SKM-1 treated with dmso at 0.1 percent for 144 hours (cell line): Measurements from ENCODE around the gene CORO2B.
A peak's percentile ranks its signal among the peaks of the same experiment; 100 is the strongest.

Source experiments
- DNase-seq: peaks from one replicate; lab custom pipeline; 2025; ENCODE audit not compliant: unreplicated experiment; lab: John Stamatoyannopoulos, UW

The CORO2B gene

DNA sequence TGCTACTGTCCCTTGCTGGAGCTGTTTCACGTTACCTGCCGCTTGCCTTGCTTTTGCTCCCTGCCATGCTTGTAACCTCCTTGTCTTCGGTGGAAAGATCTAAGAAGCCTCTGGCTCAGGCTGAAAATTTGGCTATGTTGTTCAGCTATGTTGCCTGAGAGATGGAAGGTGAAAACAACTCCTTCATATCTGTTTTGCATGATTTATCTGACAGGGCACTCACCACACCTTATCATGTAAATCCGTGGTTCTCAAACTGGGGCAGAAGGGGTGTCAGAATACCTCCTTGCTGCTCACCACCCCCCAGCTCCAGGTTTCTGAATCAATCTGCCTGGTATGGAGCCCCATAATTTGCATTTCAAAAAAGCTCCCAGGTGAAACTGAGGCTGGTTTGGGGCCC lies 6.5 kb upstream of the CORO2B start:
- DNase-seq, result no peak

DNA sequence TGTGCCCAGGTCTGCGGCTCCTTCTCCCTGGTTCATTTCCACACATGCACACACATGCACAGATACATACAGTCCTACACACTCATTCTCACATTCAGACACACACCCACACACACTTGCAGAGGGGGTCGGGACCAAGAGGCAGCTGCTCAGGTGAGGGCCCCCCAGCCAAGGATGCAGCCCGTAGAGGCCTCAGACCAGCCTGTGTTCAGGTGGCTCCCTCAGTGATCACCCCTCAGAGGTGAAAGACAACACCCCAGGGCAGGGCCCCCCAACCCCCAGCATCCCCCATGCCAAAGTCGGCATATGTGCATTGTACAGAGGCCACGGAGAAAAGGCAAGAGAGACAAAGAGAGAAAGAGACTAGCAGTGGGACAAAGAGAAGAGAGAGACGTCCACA lies 5.9 kb upstream of the CORO2B start:
- DNase-seq, result no peak

DNA sequence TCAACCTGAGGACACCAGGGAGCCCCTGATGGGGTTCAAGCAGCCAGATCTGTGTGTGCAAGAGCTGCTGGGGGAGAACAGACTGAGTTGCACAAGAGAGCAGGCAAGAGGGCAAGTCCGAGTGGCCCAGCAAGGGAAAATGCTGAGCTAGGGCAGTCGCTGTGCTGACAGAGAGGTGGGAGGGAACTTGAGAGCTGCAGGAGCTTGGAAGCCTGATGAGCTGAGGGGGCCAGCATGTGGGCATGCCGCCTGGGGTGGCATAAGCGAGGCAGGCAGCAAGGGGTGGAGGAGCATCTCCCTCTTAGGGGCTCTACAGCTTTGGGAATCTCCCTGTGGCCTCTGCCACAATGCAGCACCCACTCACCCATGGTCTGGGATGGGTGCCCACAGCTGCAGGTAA lies 4.7 kb upstream of the CORO2B start:
- DNase-seq, result no peak

DNA sequence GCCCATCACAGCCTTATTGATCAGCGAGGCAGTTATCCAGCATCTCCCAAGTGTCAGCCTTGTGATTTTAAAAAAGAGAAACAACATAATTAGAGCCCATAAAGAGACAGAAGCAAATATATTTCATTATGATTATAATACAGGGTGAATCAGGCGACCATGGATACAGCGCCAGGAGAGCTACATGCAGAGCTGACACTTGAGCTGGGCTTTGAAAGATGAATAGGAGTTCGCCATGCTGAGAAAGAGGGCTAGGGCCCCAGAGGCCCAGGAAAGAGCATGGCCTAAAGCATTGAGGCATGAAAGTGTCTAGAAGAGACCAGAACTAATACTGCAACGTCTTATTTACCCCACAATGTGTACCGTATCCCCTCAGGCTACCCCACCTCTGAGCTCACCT lies 4.2 kb upstream of the CORO2B start:
- no peak for DNase-seq

DNA sequence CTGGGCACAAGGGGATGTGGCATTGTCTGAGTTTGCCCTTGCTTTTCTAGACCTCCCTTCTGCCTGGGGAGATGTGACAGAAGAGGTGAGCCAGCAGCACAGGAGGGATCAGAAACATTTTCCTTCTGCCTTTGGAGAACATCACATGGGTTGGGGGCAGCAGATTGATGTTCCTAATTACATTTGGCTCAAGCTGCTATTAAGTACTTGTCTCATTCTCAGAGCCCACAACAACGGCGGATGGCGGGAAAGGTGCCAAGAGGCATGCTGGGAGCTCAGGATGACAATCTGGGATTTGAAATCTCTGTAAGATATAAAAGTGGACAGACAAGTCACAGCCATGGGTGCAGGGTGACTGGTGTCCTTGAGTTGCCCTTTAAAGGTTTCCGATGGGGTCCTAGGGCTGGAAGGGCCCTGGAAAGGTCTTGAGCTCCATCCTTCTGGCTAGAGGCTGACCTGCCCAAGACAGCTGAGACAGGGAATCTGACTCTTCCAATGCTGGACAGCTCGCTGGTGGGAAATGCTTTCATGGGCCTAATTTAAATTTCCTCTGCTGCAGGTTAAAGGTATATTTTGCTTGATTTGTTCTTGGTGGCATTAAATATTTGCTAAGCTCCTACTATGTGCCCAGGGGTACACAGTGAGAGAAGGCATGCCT lies 2.4 kb upstream of the CORO2B start:
- DNase-seq, result no peak

DNA sequence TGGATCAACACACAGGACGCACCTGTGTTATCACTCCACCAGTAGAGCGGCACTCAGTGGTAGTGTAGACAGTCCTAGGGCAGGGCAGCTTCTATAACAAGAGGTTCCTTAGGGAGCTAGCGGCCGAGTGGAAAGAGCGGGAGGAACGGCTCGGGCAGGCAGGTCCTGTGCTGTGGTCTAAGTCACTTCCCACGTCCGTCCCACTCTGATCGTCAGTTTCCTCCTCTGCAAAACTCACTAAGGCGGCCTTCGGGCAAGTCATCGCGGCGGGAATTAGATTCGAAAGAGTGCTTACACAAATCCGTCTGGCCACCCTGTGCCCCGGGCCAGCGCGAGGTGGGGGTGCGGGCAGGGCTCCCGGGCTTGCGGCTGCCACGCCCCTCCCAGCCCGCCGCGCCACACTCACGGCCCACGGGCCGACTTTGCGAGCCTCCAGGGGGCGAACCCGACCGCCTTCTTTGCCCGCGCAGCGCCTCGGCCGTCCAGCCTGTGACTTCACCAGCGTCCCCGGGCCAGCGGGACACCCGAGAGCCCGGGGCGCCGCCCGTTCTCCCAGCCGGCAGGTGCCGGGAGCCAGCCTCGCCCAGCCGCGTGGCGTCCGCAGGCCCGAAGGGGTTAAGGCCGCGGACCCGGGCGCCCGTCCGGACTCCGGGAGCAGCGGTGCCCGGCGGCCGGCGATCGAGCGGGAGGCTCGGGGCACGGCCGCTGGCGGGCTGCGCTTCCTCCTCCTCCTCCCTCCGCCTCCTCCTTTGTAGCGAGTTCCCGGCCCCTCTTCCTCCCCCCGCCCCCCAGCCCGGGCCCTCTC lies 416 bp upstream of the CORO2B start:
- peak; percentile 28 for DNase-seq

DNA sequence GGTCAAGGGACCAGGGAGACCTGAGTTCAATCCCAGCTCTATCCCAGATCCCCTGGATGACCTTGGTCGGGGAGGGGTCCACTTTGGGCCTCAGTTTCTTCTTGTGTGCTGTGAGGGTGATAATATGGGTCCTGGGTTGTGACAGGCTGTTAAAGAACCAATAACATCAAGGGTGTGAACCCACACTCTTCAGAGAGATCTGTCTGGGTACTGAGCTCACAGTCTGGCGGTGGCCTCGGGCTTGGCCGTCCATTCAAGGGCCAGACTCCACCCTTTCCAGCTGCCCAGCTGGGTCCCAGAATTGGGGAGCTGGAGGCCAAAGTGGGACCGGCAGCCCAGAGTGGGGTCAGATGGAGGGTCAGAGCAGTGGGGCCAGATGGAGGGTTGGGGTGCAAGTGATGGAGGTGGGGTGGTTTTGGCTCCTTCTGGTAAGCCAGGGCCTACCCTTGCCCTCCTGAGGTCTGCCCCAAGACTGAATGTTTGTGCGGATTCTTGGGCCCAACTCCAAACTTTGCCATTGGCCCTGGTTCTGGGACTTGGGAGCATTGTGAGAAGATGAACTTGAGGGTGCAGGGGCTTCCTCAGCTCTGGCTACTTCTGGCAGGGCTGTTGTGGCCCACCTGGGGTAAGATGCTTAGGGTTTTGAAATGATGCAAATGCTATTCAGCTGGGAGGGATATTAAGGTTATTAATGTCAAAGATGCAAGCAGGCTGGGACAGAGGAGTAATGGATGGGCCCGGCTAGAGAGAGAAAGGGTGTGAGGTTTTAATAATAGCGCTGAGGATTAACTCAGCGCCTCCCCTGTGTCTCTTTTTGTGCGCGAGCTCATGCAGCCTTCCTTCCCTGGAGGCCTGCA lies 1.5 kb downstream of the CORO2B start:
- no peak for DNase-seq

DNA sequence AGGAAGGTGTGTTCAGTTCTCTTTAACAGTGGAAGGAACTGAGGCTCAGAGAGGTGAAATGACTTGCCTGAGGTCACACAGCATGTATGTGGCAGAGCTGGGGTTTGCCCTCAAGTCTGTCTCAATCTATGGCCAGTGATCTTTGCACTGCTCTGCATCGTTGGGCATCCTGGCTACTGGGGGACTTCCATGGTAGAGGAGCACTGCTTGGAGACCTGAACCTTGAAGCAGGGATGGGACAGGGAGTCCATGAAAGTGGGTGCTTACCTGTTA lies 2.0 kb downstream of the CORO2B start:
- DNase-seq, result no peak

DNA sequence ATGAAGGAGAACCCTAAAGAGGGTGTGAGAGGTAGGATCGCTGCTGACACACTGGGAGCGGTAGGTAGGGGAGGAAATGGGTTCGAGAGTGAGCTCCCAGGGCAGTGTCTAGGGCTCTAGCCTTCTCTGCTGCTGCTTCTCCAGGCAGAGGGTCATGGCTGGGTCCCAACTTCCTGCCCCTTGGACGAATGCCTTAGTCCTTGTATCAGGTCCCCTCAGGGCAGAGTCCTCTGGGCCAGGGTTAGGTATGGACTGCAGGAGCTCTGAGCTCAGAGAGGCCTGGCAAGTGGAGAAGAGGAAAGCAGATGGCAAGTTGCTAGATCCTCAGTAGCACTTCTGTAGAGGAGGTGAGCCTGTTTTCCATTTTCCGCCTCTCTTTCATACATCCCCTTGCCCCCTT lies 2.9 kb downstream of the CORO2B start:
- DNase-seq, result no peak

DNA sequence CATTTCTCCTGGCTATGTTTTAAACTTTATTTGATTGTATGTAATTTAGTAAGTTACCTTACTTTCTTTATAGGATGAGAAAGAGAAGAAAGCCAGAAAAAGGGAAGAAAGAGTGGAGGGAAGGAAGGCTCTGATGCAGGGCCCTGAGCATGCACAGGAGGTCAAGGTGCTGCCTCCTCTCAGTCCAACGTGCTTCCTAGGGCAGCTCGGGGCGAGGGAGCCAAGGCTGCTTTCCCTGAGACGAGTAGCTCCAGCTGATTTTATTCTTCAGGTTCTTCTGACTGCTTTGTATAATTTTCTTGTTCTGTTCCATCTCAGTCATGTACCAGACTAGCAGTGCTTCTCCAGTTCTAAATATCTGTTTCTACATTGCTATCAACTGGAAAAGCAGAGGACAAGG lies 3.4 kb downstream of the CORO2B start:
- no peak for DNase-seq

DNA sequence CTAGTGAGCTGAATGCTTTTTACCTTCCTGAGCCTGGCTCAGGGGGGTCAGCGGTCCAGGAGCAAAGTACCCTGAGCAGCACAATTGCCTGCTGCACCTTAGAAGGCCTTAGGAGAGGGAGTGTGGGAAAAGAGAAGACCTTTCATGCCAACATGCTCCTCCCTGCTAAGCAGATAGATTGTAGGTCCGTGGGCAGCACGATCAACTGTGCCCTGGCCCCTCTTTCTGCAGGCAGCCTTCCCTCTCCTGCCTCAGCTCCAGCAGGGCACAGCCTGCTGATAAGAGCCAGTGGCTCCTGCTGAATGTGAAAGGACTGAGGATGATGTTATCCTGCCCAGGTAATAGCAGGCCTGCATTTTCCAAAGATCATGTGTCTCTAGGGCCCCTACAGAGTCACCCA lies 4.1 kb downstream of the CORO2B start:
- no peak for DNase-seq

DNA sequence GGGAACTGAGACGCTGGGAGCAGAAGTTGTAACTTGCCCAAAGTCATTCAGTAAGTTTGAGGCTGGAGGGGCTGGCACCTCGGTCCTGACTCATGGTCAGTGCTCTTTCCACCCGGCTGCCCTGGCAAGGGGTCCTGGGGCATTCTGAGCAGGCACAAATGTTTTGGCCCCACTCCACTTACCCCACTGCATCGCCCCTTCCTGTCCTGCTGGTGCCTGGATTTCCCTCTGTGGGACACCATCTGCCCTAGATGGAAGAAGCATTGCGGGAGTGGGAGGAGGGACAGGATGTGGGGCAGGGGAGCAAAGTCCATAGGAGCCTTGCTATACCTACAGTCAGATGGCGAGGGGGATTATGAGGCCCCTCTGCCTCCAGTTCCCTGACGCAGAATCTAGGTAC lies 4.5 kb downstream of the CORO2B start:
- no peak for DNase-seq

DNA sequence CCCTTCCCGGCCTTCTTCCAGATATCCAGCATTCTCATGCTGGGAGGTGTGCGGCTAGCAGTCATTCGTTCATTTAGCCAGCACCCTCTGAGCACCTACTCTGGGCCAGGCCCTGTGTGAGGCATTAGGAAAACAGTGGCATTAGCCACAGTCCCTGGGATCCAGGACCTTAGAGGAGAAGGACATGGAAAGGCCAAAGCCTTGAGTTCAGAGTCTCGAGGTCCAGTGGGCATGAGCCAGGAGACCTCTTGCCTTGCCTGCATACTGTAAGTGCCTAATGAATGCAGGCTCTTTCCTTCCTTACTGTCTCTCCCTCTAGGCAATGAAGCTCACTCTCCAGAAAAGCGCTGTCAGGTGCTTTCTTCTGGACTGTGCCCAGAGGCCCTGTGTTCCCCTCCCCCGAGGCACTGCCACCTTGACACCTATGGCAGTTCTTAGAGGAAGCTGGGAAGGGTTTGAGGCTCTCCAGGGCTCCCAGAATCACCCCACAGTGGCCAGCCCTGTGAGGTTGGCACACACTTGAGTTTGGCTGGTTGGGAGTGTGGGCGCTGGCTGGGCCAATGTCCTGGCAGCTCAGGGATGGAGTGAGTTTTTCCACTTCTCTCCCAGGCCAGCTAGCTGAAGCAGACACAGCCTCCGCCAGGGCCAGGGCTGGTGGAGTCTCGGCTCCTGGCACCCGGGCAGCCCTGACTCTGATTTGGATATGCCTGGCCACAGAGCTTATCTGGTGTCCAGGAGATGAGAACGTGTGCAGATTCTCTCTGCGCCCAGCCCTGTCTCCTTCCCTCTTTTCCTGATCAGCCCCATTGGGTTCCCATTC lies 5.4 kb downstream of the CORO2B start:
- DNase-seq, result no peak

DNA sequence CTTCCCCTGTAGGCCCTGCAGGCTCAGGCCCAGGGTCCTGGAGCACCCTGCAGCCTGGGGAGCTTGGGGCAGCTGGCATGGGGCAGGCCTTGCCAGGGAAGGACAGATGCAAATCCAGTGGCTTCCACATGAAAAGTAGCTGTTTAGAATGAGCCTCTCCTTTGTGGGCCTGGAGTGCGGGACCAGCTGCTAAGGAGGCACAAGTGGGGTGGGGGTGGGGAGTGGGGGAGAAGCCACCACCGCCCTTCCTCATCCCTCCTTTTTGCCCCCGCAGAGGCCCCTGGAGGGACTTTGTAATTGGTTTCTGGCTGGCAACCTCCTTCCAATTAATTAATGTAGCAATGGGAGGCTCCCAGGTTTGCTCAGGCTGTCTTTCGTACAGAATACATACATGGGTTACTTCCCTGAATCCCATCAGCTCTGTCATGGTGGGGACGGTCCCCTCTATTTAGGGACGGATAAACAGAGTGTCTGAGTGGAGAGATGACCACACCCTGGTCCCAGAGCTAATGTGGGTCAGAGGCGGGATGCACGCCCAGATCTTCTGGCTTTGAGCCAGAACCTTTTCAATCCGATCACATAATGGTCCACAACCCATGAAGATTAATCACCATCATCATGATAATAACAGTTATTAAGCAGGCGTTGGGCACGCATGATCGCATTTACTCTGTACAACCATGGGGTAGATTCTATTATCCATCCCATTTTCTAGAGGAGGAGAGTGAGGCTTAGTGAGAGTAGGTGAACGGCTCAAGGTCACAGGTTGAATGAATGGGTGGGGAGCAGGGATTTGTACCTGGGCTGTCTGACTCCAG lies 6.2 kb downstream of the CORO2B start:
- no peak for DNase-seq

DNA sequence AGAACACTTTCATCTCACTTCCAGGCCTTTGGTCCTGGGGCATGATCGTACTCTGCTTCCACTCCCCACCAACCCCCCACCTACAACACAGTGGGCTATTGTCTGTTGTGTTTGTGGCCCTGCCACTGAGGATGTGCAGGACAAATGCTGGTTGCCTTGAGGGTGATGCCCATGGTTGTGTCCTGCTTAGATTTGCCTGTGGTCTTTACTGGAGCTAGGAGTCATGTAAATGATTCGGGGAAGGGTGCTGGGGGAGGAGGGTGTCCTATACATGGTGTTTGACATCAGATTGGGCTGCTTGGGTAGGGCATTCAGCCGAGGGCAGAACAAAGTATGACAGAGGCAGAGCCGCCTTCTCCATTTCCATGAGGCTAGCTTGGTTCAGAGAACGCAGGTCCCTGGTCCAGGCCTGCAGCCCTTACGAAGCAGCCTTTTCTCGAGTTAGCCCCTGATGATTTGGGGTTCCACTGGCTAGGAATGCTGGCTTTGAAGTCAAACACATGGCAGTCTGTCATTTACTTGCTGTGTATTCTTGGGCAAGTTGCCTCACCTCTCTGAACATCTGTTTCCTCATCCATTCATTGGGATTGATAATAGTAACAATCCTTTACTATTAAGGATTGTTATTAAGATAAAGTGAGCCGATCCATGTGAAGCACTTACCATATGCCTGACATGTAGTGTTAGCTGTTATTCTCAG lies 6.9 kb downstream of the CORO2B start:
- DNase-seq, result no peak

DNA sequence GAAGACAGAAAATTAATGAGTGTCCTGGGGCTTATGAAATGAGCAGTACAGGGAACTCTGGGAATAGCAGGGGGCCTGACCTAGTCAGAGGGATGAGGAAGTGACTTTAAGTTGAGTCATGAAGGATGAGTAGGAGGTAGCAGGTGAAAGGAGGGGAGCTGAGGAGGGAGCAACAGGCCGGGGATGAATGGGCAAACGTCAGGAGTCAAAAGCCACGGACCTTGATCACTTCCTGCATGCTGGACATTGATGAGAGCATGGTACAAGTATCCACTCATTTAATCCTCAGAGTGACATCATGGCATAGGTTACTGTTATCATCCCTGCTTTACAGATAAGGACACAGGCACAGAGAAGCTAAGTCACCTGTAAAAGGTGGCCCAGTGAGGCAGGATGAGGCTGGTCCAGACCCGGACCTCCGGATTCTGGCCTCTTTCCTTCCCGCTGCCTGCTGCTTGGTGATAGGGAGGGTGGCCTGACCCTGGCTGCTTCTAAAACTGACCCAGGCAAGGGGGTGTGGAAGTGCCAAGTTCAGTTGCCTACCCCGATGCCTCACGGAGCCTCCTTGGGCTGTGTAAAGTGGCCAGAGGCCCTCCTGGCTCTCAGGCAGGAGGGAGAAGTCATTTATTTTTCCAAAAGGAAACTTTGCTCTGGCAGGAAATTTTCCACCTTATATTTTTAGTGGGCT lies 7.6 kb downstream of the CORO2B start:
- DNase-seq, result no peak

DNA sequence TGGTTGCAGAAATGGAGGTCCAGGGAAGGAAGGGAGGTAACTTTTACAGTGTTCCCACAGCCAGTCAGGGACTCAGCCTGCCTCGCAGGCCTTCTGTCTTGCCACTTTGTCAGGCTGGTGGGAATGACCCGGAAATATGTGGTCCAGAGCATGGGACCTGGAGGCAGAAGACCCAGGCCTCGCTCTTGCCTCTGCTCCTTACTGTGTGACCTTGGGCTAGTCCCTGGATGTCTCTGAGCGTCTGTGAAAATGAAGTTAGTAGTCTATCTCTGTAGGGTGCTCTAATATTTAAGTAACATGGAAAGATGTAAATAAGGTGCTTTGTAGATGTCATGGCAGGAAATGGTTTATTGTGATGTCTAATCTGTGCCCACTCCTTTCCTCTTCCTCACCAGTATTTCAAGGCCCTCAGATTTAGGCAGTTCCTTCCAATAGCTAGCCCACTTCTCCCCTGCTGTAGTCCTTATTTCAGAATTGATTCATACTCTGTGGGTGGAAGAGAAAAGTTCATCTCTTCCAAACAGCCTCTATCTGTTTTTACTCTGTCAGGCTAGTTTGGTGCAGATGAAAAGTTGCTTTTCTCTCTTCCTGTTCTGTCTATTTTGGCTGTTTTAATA lies 9.1 kb downstream of the CORO2B start:
- no peak for DNase-seq

DNA sequence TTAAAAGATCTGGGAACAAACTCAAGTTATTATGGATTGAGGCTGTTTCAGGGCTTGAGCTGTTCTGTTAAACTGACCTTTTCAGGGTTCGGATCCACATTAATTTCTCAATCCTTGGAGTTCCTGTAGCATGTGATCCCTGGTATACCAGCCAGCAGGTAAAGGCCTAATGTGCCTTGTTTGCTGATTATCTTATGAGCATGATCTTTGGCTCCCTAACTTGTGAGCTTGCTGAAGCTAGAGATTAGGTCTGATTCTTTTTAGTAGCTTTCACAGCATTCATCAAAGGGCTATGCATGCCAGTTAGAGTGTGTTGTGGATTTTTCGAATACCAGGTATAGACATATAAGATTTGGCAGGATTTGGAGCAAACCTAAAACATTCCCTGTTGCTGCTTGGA lies 10.3 kb downstream of the CORO2B start:
- DNase-seq, result no peak
